HG03432 (cell line): ENCODE results near the gene DNAJC4.

ENCODE experiments used
- ATAC-seq: cut with Tn5 transposase; IDR thresholded peaks from one replicate; pipeline ENCODE4 v1.9.1; 2021; ENCODE audit warnings: mild to moderate bottlenecking, moderate library complexity; ENCODE audit not compliant: unreplicated experiment

The DNAJC4 gene

GRCh38 chr11:64255135-64256128 lies 25.1 kb downstream of the DNAJC4 start:
- ATAC-seq, result no peak

DNA sequence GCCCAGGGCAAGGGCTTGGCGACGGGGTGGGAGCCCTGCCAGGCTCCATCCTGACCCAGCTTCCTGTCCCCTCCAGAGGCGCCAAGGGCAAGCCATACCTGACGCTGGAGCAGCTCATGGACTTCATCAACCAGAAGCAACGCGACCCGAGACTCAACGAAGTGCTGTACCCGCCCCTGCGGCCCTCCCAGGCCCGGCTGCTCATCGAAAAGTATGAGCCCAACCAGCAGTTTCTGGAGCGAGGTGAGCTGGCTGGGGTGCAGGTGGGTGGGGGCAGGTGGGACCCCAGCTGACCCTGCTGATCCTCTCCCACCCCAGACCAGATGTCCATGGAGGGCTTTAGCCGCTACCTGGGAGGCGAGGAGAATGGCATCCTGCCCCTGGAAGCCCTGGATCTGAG lies 26.0 kb downstream of the DNAJC4 start:
- no peak for ATAC-seq

- no peak for ATAC-seq
These were observed 28.0 kb downstream of the DNAJC4 start for GRCh38 chr11:64258356-64258755.

- no peak for ATAC-seq
These were observed 28.7 kb downstream of the DNAJC4 start for GRCh38 chr11:64258946-64259532.

DNA sequence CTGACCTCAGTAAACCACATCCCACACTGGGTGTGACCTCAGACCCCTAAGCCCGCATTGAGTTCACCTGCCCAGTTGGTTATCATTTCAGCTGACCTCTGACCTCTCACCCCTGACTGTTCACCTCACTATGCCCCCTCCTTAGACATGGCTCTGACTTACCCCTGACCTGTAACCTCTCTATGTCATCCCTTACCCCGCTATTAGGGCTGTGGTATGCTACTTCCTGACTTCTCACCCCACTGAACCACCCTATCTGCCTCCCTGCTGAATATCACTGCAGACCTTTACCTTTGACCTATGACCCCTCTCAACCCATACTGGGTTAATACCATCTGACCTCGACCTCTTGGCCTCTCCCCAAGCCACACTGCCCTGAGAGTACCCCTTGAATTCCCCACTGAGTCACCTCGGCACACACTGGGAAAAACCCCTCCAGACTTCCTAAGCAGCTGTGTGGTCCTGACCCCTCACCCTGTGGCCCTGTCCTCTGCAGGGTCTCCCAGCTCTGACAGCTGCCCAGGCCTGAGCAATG lies 29.3 kb downstream of the DNAJC4 start:
- ATAC-seq, result no peak

- ATAC-seq, result no peak
These were observed 29.9 kb downstream of the DNAJC4 start for GRCh38 chr11:64260147-64260708.

DNA sequence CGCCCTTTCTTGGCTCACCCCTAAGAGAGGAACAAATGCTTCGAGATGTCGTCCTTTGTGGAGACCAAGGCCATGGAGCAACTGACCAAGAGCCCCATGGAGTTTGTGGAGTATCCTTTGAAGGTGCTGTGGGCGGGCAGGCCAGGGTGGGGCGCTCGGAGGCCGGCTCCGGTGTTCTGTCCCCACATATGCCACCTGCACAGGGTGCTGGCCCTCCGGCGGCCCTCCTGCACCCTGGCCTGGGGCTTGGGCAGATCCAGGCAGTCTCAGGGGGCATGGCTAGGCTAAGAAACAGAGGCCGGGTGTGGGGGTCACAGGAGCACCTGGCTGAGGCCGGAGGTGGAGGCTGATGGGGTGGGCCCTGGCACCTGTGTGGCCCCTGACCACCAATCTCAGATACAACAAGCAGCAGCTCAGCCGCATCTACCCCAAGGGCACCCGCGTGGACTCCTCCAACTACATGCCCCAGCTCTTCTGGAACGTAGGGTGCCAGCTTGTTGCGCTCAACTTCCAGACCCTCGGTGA lies 31.3 kb downstream of the DNAJC4 start:
- ATAC-seq, result no peak

DNA sequence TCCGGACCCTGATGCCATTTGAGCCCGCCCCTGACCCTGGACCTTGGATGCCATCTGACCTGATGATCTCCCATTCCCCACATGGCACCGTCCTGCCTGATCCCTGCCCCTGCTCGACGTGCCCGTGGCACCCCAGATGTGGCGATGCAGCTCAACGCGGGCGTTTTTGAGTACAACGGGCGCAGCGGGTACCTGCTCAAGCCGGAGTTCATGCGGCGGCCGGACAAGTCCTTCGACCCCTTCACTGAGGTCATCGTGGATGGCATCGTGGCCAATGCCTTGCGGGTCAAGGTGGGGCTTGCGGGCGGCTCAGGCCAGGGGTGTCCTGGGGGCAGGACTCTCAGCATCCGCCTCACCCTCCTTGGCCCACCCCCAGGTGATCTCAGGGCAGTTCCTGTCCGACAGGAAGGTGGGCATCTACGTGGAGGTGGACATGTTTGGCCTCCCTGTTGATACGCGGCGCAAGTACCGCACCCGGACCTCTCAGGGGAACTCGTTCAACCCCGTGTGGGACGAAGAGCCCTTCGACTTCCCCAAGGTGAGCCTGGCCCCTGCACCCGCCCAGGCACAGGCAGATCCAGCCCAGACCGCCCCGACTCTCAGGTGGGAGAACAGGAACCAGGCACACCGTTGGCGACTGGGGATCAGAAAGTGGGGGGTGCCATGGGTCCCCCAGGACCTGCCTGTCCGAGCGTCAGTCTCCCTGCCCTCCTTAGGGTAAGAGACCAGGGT lies 32.1 kb downstream of the DNAJC4 start:
- ATAC-seq, result no peak

DNA sequence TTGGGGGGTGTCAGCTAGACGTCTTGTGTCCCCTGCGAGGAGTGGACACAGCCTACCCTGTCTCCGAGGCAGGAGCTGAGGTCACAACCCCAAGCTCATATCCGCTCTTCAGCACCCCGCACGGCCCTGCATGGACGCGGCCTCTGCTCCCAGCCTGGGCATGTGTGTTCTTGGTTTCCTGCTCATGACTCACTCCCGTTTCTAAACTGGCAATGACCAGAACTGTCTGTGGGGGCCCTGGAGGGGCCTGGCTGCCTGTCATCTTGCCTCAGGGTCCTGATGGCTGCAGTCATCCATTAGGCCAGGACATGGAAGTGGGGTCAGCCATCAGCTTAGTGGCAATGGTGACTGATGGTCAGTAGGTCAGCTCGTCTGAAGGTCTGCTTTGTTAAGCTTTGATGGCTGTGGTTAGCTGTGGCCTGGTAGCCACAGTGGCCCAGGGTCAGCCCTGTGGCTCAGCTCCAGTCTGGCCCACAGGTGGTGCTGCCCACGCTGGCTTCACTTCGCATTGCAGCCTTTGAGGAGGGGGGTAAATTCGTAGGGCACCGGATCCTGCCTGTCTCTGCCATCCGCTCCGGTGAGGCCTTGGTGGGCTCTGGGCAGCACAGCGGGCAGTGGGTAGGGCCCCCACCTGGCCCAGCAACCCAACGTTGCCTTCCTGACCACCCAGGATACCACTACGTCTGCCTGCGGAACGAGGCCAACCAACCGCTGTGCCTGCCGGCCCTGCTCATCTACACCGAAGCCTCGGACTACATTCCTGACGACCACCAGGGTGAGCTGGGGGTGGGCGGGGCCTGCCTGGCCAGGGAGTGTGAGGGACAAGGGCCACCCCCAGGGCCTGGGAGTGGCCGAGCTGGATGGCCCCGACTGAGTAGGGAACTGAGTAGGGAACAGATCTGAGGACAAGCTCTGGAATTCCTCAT lies 32.9 kb downstream of the DNAJC4 start:
- no peak for ATAC-seq

GRCh38 chr11:64263947-64264317 lies 33.6 kb downstream of the DNAJC4 start:
- no peak for ATAC-seq

GRCh38 chr11:64264371-64264852 lies 34.1 kb downstream of the DNAJC4 start:
- no peak for ATAC-seq

GRCh38 chr11:64265176-64266160 lies 35.1 kb downstream of the DNAJC4 start:
- no peak for ATAC-seq

DNA sequence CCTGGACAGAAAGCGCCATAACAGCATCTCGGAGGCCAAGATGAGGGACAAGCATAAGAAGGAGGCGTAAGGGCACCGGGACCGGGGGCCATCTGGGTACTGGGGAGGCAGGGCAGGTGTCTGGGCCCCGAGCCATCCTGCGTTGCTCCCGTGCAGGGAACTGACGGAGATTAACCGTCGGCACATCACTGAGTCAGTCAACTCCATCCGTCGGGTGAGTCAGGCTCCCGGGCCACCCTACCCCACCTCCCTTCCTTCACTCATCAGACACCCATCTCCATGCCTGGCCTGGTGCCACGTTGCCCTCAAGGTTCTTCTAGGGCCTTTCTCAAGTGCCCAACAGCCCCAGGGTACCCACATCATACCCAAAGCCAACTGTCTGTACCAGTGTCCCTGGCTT lies 36.0 kb downstream of the DNAJC4 start:
- no peak for ATAC-seq

GRCh38 chr11:64267207-64267945 lies 37.0 kb downstream of the DNAJC4 start:
- no peak for ATAC-seq

DNA sequence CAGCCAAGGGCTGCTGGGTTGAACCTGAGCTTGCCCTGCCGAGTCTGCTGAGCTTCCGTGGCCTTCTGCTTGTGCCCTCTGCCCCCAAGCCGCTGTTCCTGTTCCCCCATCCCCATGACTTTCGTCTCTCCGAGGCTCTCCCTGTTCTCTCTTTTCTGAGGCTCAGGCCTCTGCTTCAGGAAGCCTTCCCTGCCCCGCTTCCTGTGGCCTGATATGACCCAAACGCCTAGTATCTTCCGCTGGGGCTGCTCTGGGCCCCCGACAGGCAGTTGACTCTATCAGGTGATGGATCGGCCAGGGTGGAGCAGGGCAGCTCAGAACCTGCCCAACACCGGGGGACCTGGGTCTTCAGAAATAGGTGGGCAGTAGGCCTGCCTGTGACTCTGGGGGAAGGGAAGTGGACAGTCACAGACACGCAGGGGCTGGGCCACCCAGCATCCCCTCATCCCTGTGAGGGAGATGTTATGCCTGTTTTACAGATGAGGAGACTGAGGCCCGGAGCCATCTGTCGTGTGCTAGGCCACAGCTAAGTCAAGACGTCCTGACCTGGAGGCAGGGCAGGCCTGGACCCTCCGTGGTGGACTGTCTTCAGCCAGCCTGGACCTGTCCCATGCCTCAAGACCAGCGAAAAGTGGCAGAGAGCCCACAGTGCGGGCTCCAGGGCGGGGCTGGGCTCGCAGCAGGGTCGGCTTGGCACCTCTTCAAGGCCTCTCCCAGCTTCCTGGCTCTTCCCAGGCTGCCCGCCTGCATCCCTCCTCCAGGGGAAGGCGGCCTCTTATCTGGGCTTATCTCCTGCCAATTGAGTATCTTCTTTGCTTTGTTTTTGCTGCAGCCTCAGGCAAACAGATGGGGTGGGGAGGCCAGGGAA lies 37.9 kb downstream of the DNAJC4 start:
- ATAC-seq, result no peak

DNA sequence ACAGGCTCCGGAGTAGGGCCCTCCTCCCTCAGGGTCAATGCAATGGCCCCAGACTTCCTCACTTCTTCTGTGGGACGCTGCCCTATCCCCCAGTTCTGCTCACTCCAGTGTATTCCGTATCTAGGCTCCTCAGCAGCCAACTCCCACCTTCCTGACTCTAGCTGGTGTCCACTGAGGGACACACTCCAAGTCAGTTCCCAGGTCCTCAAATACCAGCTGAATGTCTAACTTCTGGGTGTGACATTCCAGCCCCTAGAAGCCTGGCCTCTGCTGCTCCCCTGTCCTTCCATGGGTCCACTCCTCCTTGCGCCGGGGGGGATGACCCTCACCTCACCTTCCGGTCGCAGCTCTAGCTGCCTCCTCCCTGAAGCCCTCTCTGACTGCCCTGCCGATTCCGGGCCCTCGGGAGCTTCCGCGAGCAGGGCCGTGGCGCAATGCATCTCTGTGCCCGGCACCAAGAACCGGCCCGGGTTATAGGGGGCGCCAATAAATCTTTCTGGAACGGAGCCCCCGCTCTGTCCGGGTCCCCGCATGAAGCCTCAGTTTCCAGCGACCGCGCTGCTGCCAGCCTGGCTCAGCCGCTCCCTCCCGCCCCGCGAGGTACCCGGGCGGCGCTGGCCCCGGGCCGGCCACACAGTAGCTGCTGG lies 38.7 kb downstream of the DNAJC4 start:
- ATAC-seq, result peak; percentile 18
